ENCODE data around the gene CT45A6. TPM values are rescaled to one million over a fixed set of nuclear protein-coding genes. Genes with fewer than 3 reads are reported as not detected.

The CT45A6 gene
- total RNA-seq = not detected in 2 replicates

GRCh38 chrX:135802687-135803086 lies at the start of gene CT45A6:
CT45A6 (minus strand) TSS chrX:135802787; CDS start chrX:135798993, 3,794 bp downstream.

GRCh38 chrX:135837180-135837579 lies 34.6 kb upstream of the CT45A6 start, which contains the start of gene CT45A7:
CT45A7 (minus strand) TSS chrX:135837280; CDS start chrX:135833533, 3,747 bp downstream.

GRCh38 chrX:135819912-135820311 lies 17.3 kb upstream of the CT45A6 start, which contains the start of gene CT45A2:
CT45A2 (minus strand) TSS chrX:135820012; CDS start chrX:135816265, 3,747 bp downstream.

GRCh38 chrX:135785403-135785802 lies 17.2 kb downstream of the CT45A6 start, which contains the start of gene CT45A5:
CT45A5 (minus strand) TSS chrX:135785503; CDS start chrX:135781729, 3,774 bp downstream.

GRCh38 chrX:135768091-135768490 lies 34.5 kb downstream of the CT45A6 start, which contains the start of gene CT45A3:
CT45A3 (minus strand) TSS chrX:135768191; CDS start chrX:135764444, 3,747 bp downstream.

Other genes starting within 250 kb of the CT45A6 start
- not detected in 2 replicates for gene CT45A1, start 89.1 kb downstream of the CT45A6 start, total RNA-seq
- gene CT45A3, start 34.6 kb downstream of the CT45A6 start, total RNA-seq = not detected in 2 replicates
- not detected in 2 replicates for gene CT45A5, start 17.3 kb downstream of the CT45A6 start, total RNA-seq
- not detected in 2 replicates for gene CT45A2, start 17.2 kb upstream of the CT45A6 start, total RNA-seq
- not detected in 2 replicates for gene CT45A7, start 34.5 kb upstream of the CT45A6 start, total RNA-seq
- not detected in 2 replicates for gene CT45A8, start 51.8 kb upstream of the CT45A6 start, total RNA-seq
- not detected in 2 replicates for gene CT45A9, start 69.0 kb upstream of the CT45A6 start, total RNA-seq
- not detected in 2 replicates for gene CT45A10, start 90.7 kb upstream of the CT45A6 start, total RNA-seq
- gene SAGE1, start 90.9 kb upstream of the CT45A6 start, total RNA-seq = not detected in 2 replicates
- 37.7 and 39.3 TPM in 2 replicates for gene MMGT1, start 171.2 kb upstream of the CT45A6 start, total RNA-seq
- 25.0 and 27.0 TPM in 2 replicates for gene SLC9A6, start 182.6 kb upstream of the CT45A6 start, total RNA-seq